Measurements from ENCODE around the gene RPP30.
"Not testable (repeated sequence)": the region's sequence is repeated elsewhere in the genome, so short reads cannot be mapped to it uniquely, and the experiment has no call there.

RPP30 gene

GRCh38 chr10:90871279-90871765 lies 452 bp upstream of the RPP30 start:
- DNase-seq (ENCODE audit: low spot score) = peak; percentile 79

GRCh38 chr10:90872648-90873020 lies 860 bp downstream of the RPP30 start:
- DNase-seq (ENCODE audit: low spot score) = no peak

- no peak for DNase-seq (ENCODE audit: low spot score)
Measured at GRCh38 chr10:90879062-90879461, 7.3 kb downstream of the RPP30 start.

GRCh38 chr10:90880059-90880719 lies 8.4 kb downstream of the RPP30 start:
- DNase-seq (ENCODE audit: low spot score) = peak; percentile 47

GRCh38 chr10:90884431-90884830 lies 12.7 kb downstream of the RPP30 start:
- no peak for DNase-seq (ENCODE audit: low spot score)

- DNase-seq (ENCODE audit: low spot score) = no peak
Measured at GRCh38 chr10:90885176-90885575, 13.4 kb downstream of the RPP30 start.

GRCh38 chr10:90887555-90887954 lies 15.8 kb downstream of the RPP30 start:
- DNase-seq (ENCODE audit: low spot score) = no peak

GRCh38 chr10:90888387-90888786 lies 16.6 kb downstream of the RPP30 start:
- no peak for DNase-seq (ENCODE audit: low spot score)

- no peak for DNase-seq (ENCODE audit: low spot score)
Measured at GRCh38 chr10:90889636-90890035, 17.9 kb downstream of the RPP30 start.

GRCh38 chr10:90890347-90890746 lies 18.6 kb downstream of the RPP30 start:
- no peak for DNase-seq (ENCODE audit: low spot score)

- no peak for DNase-seq (ENCODE audit: low spot score)
Measured at GRCh38 chr10:90893190-90893589, 21.4 kb downstream of the RPP30 start.

GRCh38 chr10:90896916-90897315 lies 25.1 kb downstream of the RPP30 start:
- not testable (repeated sequence) for DNase-seq (ENCODE audit: low spot score)

- DNase-seq (ENCODE audit: low spot score) = no peak
Measured at GRCh38 chr10:90905925-90906324, 34.2 kb downstream of the RPP30 start.

- no peak for DNase-seq (ENCODE audit: low spot score)
Measured at GRCh38 chr10:90906596-90906995, 34.8 kb downstream of the RPP30 start.

GRCh38 chr10:90911133-90912051 lies 39.6 kb downstream of the RPP30 start:
- peak; percentile 78 for DNase-seq (ENCODE audit: low spot score)

- DNase-seq (ENCODE audit: low spot score) = no peak
Measured at GRCh38 chr10:90912174-90912573, 40.4 kb downstream of the RPP30 start.

- no peak for DNase-seq (ENCODE audit: low spot score)
Measured at GRCh38 chr10:90912854-90913479, 41.2 kb downstream of the RPP30 start.

- DNase-seq (ENCODE audit: low spot score) = no peak
Measured at GRCh38 chr10:90913774-90914420, 42.1 kb downstream of the RPP30 start.

GRCh38 chr10:90914992-90915765 lies 43.4 kb downstream of the RPP30 start:
- no peak for DNase-seq (ENCODE audit: low spot score)

GRCh38 chr10:90915766-90916075 lies 43.9 kb downstream of the RPP30 start:
- DNase-seq (ENCODE audit: low spot score) = no peak

GRCh38 chr10:90916392-90917237 lies 44.8 kb downstream of the RPP30 start:
- no peak for DNase-seq (ENCODE audit: low spot score)

Data from cerebellar cortex (tissue), 1 donor.